BJ (cell line): ENCODE data around the gene TADA2B. TPM values are rescaled to one million over a fixed set of nuclear protein-coding genes. Genes with fewer than 3 reads are reported as not detected.

Source experiments
- CTCF ChIA-PET: fragments of 350-600 bp; formaldehyde crosslinking; extraction: SDS; loops from one replicate; lab custom pipeline; 2021; ENCODE audit warnings: antibody characterized with exemption, inconsistent platforms; lab: Yijun Ruan, JAX
- POLR2A ChIA-PET: fragments of 300-600 bp; sonication (Branson Sonifier 250); formaldehyde crosslinking; extraction: SDS; loops from one replicate; lab custom pipeline; 2021; ENCODE audit warnings: antibody characterized with exemption; lab: Charles Lee
- DNase-seq: peaks from one replicate; pipeline ENCODE4 v3.0.0-alpha.2; 2011; ENCODE audit warnings: low read depth
- H3K27me3 ChIP-seq: 2 replicates; pipeline ENCODE4 v1.6.0; 2011; ENCODE audit warnings: low read length; ENCODE audit not compliant: control insufficient read depth, insufficient read depth
- H3K36me3 ChIP-seq: 2 replicates; pipeline ENCODE4 v1.5.1; 2011; ENCODE audit warnings: low read length; ENCODE audit not compliant: control insufficient read depth, insufficient read depth
- H3K4me3 ChIP-seq: 2 replicates; pipeline ENCODE4 v1.5.1; 2011; ENCODE audit warnings: low read depth, mild to moderate bottlenecking, control low read depth, low read length
- polyA plus RNA-seq: library from polyadenylated mRNA; depleted of rRNA; stranded (reverse); fragments of >200 nt; gene quantifications from 2 replicates; pipeline ENCODE4 v1.2.3, GENCODE V29; 2011
- TF ChIP-seq, protein P1 (sequence below): IDR thresholded peaks from 2 replicates; pipeline ENCODE4 v1.5.1; 2011; ENCODE audit warnings: low read depth, mild to moderate bottlenecking, control low read depth, inconsistent platforms, low read length, moderate library complexity; ENCODE audit not compliant: insufficient read depth

Gene TADA2B
- polyA plus RNA-seq, 1 experiment: 7.3 TPM

DNA sequence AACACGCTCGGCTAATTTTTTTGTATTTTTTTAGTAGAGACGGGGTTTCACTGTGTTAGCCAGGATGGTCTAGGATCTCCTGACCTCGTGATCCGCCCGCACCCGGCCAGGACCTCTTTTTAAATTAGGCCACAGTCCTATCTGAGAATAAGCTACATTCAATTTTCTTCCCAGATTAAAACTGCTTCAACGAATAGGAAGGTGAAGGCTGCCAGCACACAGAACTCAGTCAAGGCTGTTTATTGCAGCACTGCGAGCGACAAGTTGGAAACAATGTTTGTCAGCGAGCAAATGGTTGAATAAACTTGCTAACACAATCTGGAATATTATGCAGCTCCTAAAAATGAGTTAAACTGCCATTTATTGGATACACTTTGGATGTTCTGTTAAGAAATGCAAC is 22.8 kb downstream of the TADA2B start:
- TF ChIP-seq, protein P1, sequence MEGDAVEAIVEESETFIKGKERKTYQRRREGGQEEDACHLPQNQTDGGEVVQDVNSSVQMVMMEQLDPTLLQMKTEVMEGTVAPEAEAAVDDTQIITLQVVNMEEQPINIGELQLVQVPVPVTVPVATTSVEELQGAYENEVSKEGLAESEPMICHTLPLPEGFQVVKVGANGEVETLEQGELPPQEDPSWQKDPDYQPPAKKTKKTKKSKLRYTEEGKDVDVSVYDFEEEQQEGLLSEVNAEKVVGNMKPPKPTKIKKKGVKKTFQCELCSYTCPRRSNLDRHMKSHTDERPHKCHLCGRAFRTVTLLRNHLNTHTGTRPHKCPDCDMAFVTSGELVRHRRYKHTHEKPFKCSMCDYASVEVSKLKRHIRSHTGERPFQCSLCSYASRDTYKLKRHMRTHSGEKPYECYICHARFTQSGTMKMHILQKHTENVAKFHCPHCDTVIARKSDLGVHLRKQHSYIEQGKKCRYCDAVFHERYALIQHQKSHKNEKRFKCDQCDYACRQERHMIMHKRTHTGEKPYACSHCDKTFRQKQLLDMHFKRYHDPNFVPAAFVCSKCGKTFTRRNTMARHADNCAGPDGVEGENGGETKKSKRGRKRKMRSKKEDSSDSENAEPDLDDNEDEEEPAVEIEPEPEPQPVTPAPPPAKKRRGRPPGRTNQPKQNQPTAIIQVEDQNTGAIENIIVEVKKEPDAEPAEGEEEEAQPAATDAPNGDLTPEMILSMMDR: no peak
- ChIA-PET CTCF (interaction anchor here (1.5 to 10.8 kb wide), 3 partner anchors 23 to 346 kb away, joined by 3 to 116 read pairs (median 45); partner anchors contain the start of gene TADA2B), POLR2A (no interaction called here)
- H3K36me3 ChIP-seq: peaks cover 13% of the 10 kb centered on the region
- no peak overlapping the region for H3K4me3 ChIP-seq
- no peak for DNase-seq
- no peaks in the 10 kb centered on the region for H3K27me3 ChIP-seq

- Histone ChIP-seq H3K4me3 (peak overlapping the region; percentile 70), H3K36me3 (peaks cover 13% of the 10 kb centered on the region), H3K27me3 (no peaks in the 10 kb centered on the region)
- TF ChIP-seq, protein P1: no peak
- ChIA-PET CTCF (interaction anchor here (1.5 to 10.8 kb wide), 3 partner anchors 23 to 346 kb away, joined by 3 to 116 read pairs (median 45); partner anchors contain the start of gene TADA2B), POLR2A (no interaction called here)
- no peak for DNase-seq
These were observed 23.3 kb downstream of the TADA2B start for GRCh38 chr4:7066493-7066892.

DNA sequence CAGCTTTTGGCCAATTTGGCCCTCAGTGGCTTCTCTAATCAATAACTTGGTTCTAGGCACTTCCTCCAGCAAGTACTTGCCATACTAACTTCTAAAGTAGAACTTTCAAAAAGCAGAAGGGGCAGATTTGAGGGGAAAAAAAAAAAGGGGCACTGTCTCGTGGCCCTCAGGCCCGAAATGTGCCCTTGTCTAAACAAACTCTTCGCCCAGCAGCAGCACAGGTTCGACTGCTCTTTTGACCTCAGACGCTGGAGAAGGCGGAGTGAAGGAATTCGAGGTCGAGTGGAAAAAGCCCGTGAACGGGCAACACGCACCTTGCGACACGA is 23.9 kb downstream of the TADA2B start:
- POLR2A ChIA-PET: interaction anchor here (0.6 to 1.2 kb wide), 2 partner anchors 24 to 287 kb away, joined by 3 to 12 read pairs; partner anchors contain the start of gene TADA2B
- no peak for DNase-seq
- Histone ChIP-seq H3K27me3 (no peaks in the 10 kb centered on the region), H3K36me3 (peaks cover 7% of the 10 kb centered on the region), H3K4me3 (peak overlapping the region; percentile 70)
- TF ChIP-seq, protein P1: no peak
- CTCF ChIA-PET: interaction anchor here (0.6 to 10.8 kb wide), 5 partner anchors 24 to 347 kb away, joined by 3 to 116 read pairs (median 4); partner anchors contain the start of gene TADA2B

- ChIA-PET CTCF (interaction anchor here (0.6 to 10.8 kb wide), 9 partner anchors 24 to 358 kb away, joined by 3 to 116 read pairs (median 4); partner anchors contain the start of genes MRFAP1L1 and TADA2B), POLR2A (interaction anchor here (0.5 to 1.2 kb wide), 3 partner anchors 25 to 371 kb away, joined by 3 to 12 read pairs (median 5); partner anchors contain the start of gene TADA2B)
- H3K4me3 ChIP-seq: peak within 1 kb of the TSS; percentile 70
These were observed 24.5 kb downstream of the TADA2B start, which contains the start of gene GRPEL1 for GRCh38 chr4:7067452-7068278. TSS of gene GRPEL1 (minus strand) at chr4:7068064. CDS start at chr4:7068032, 32 bp downstream.

More at GRCh38 chr4:7067452-7068278, 24.5 kb downstream of the TADA2B start, which contains the start of gene GRPEL1:
- Histone ChIP-seq H3K27me3 (no peaks in the 10 kb centered on the region), H3K36me3 (peaks cover 7% of the 10 kb centered on the region)
- peak; percentile 97 for DNase-seq
- TF ChIP-seq, protein P1: no peak
